HEK293T (cell line): ENCODE results near the gene KCMF1.

Source experiments
- BHLHE40 ChIP-seq: fragments of 450-650 bp; IDR thresholded peaks from 2 replicates; pipeline ENCODE4 v1.6.1; 2016; ENCODE audit warnings: mild to moderate bottlenecking, moderate library complexity, borderline replicate concordance
- ELF4 ChIP-seq: fragments of 450-650 bp; IDR thresholded peaks from 2 replicates; pipeline ENCODE4 v1.6.1; 2017; ENCODE audit warnings: antibody characterized with exemption
- NFRKB ChIP-seq: fragments of 450-650 bp; IDR thresholded peaks from 2 replicates; pipeline ENCODE4 v1.6.1; 2016; ENCODE audit warnings: mild to moderate bottlenecking, moderate library complexity
- SUZ12 ChIP-seq: fragments of 450-650 bp; IDR thresholded peaks from 2 replicates; pipeline ENCODE4 v1.6.1; 2016; ENCODE audit warnings: mild to moderate bottlenecking

DNA sequence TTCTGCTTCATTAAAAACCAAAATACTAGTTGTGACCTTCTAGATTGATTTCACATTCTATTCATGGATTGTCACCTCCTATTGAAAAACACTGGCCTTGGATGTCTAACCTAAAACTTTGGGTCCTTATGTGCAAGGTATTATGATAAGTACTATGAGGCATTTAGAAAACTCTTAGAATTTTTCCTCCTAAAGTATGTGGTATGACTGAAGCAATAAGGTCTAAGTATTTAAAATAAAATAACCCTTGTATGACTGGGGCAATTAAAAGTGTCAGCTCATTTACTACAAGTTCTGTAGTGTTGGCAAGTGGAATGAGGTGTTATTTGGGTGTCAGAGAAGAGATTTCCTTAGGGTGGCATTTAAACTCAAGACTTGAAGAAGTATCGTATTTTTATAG is 15.1 kb downstream of the KCMF1 start:
- no peak for TF ChIP-seq NFRKB
- TF ChIP-seq ELF4 = no peak
- no peak for TF ChIP-seq BHLHE40
- no peak for TF ChIP-seq SUZ12
